NT2/D1 (cell line): ENCODE measurements around the gene ARHGAP12.

Experiments
- YY1 ChIP-seq: IDR thresholded peaks from 2 replicates; pipeline ENCODE4 v1.6.1; 2011; ENCODE audit not compliant: insufficient read length, insufficient read depth
- ZNF274 ChIP-seq: IDR thresholded peaks from 2 replicates; pipeline ENCODE4 v1.6.1; 2011; ENCODE audit warnings: mild to moderate bottlenecking, low read depth, low read length

DNA sequence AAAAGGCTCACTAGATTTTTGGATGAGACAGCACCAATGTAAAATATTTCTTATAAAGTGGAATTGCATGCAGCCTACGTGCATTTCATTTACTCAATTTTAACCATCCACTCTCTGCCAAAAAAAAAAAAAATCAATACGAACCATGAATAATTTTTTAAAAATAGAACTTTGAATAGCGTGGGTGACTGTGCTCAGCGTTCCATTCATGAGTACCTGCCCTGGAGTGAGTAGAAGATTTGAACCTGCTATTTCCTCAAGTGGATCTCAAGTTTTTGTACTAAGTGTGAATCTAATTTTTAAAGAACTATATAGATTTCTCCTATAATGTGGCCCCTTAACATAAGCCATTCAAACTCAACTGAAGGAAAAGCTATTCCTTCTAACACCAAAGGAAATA, 105.3 kb downstream of the ARHGAP12 start:
- TF ChIP-seq ZNF274 = no peak
- no peak for TF ChIP-seq YY1
